ENCODE data around the gene CBS.
"Not testable (repeated sequence)": the region's sequence is repeated elsewhere in the genome, so short reads cannot be mapped to it uniquely, and the experiment has no call there.

Gene CBS

GRCh38 chr21:43075170-43076022 is at the start of gene CBS:
Gene CBS (minus strand): TSS chr21:43075835. CDS start chr21:43072193, 3,642 bp downstream.
- DNase-seq, result not testable (repeated sequence)

- not testable (repeated sequence) for DNase-seq
These were observed 40.3 kb upstream of the CBS start for GRCh38 chr21:43115956-43116355.

GRCh38 chr21:43114483-43114882 is 38.8 kb upstream of the CBS start:
- not testable (repeated sequence) for DNase-seq

GRCh38 chr21:43109006-43109405 is 33.4 kb upstream of the CBS start:
- not testable (repeated sequence) for DNase-seq

- DNase-seq, result not testable (repeated sequence)
These were observed 32.5 kb upstream of the CBS start for GRCh38 chr21:43108177-43108576.

- not testable (repeated sequence) for DNase-seq
These were observed 32.1 kb upstream of the CBS start for GRCh38 chr21:43107794-43108137.

- not testable (repeated sequence) for DNase-seq
These were observed 31.5 kb upstream of the CBS start, which contains the start of gene U2AF1 for GRCh38 chr21:43106965-43107793. Gene U2AF1 (minus strand): TSS chr21:43107570. CDS start chr21:43107494, 76 bp downstream.

- DNase-seq, result not testable (repeated sequence)
These were observed 29.0 kb upstream of the CBS start for GRCh38 chr21:43104642-43105041.

GRCh38 chr21:43102281-43102680 is 26.6 kb upstream of the CBS start:
- not testable (repeated sequence) for DNase-seq

GRCh38 chr21:43101676-43102075 is 26.0 kb upstream of the CBS start:
- not testable (repeated sequence) for DNase-seq

GRCh38 chr21:43101000-43101399 is 25.4 kb upstream of the CBS start:
- DNase-seq, result not testable (repeated sequence)

- DNase-seq, result not testable (repeated sequence)
These were observed 16.5 kb upstream of the CBS start for GRCh38 chr21:43091979-43092614.

- DNase-seq, result not testable (repeated sequence)
These were observed 15.3 kb upstream of the CBS start for GRCh38 chr21:43090947-43091346.

GRCh38 chr21:43089463-43089862 is 13.8 kb upstream of the CBS start:
- not testable (repeated sequence) for DNase-seq

- not testable (repeated sequence) for DNase-seq
These were observed 7.1 kb upstream of the CBS start for GRCh38 chr21:43082587-43083300.

- not testable (repeated sequence) for DNase-seq
These were observed 1.0 kb upstream of the CBS start for GRCh38 chr21:43076643-43077042.

- not testable (repeated sequence) for DNase-seq
These were observed 495 bp upstream of the CBS start for GRCh38 chr21:43076023-43076637.

- DNase-seq, result not testable (repeated sequence)
These were observed 1.1 kb downstream of the CBS start for GRCh38 chr21:43074401-43075169.

- DNase-seq, result not testable (repeated sequence)
These were observed 2.9 kb downstream of the CBS start for GRCh38 chr21:43072742-43073141.

- DNase-seq, result not testable (repeated sequence)
These were observed 6.0 kb downstream of the CBS start for GRCh38 chr21:43069682-43070081.

GRCh38 chr21:43068065-43068464 is 7.6 kb downstream of the CBS start:
- not testable (repeated sequence) for DNase-seq

All from SHP77 (cell line).